Islet of Langerhans (tissue), 1 donor: ENCODE data around the gene STXBP6.
"Not testable (repeated sequence)": the region's sequence is repeated elsewhere in the genome, so short reads cannot be mapped to it uniquely, and the experiment has no call there.

Source experiments
- FAIRE-seq: peaks from one replicate; lab custom pipeline; 2011; peaks lifted over from hg19 to GRCh38; lab: Jason Lieb, UNC

The STXBP6 gene

DNA sequence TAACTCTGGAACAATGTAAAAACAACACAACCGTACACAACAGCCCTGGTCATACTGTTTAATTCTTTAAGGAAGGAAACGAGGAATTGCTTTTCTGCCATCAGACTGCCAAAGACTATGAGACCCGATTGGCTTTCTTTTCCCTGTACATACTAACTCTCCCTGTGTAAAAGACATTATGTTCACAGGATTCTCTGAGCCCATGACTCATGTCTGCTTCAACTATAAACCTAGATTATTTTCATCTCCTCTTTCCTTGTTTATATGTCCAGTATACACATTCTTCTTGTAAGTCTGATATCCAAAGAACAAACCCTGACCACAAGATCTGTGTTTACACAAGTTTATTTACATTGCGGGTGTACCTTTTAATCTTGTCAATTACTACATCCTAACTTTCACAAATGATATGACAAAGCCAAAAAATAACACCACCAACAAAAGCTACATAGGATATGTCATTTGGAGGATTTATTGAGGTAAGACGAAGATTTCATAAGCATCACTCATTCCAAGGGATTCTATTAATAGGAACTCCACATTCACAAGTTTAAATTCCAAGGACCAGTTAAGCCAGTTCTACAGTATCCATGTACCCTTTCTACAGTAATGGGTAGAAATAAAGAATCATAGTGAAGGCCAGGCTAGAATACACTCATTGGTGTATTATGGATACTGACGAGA is 67.3 kb downstream of the STXBP6 start:
- FAIRE-seq: peak; percentile 47

DNA sequence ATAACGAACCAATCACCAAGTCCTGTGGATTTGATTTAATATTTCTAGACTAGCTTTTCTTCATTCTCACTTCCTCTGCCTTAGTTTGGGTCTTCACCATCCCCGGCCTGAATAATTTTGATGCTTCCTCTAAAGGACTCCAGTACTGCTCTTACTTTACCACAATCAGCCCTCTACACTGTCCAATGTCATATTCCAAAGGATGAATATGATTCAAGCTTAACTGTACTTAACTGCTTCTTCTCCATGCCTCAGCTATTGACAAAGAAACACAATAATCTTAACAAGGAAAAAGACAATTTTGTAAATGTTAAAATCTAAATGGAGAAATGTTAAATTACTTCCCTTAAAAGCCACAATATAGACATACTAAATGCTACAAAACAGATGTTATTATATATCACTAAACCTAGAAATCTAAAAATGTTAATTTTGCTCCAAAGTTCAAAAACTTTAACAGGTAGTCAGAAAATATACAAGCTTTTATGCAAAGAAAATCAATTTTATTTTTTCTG is 70.2 kb downstream of the STXBP6 start:
- FAIRE-seq: no peak

DNA sequence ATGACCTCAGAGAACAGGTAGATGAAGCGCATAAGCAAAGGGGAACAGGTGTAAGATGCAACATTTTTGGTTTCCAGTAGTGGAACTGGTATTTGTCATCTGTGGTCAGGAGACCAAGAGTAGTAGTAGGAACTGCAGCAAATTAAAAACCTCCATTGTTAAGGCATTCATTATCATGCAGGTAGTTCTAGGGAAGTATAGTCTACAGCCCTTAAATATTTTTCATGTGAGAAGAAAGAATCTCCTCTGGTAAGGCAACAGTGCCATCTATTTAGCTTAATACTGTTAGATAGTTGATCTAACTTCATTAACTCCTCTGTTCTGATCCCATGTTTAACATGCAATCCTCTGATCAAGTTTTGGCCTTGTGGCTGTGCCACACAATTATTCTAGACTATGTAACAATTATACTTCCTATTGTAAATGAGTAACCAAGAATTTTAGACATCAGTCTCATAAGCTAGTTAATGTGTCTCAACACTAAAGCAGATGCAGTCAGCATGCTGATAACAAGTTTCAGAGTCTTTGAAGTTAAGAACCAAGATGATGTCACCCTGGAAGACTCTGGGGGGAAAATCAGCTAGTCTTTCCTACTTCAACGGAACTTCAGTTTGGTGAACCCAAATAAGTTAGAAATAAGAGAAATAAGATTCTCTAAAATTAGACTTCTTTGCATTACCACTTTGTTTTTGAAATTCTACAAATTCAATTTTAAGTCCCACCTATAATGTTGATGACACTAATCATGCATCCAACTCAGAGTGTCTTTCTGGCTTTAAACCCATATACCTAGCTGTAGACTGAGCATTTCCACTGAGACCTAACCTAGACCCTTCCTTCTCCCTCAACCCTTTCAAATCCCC is 70.9 kb downstream of the STXBP6 start:
- FAIRE-seq: no peak

DNA sequence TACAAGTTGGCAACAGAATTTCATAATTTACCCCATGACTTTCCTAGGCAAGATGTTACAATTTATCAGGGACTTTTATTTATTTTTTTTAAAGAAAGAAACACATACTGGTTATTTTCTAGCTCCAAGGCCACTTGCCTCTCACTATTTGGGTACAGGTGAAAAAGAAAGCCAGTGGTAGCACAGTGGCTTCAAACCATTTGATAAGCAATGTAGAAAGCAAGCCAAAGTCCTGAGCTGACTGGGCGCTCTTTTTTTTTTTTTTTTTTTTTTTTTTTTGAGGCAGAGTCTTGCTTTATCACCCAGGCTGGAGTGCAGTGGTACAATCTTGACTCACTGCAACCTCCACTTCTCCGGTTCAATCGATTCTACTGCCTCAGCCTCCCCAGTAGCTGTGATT is 73.3 kb downstream of the STXBP6 start:
- no peak for FAIRE-seq

DNA sequence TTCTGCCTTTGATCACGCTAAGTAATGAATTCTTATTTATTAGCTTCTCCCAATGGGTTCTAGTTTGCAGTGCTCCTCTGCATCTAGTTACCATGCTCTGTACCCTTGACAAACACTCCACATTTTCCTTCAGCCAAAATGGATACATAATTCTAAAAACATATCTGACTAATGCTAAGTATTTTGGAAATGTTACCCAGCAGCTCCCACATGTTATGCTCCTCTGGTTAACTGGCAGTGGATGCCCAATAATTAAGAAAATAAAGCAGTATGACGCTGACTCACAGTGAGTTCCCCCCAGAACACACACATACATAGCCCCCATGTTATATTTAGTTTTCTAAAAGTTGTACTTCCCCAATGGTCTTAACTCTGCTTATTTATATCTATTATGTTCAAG is 74.6 kb downstream of the STXBP6 start:
- FAIRE-seq: no peak

DNA sequence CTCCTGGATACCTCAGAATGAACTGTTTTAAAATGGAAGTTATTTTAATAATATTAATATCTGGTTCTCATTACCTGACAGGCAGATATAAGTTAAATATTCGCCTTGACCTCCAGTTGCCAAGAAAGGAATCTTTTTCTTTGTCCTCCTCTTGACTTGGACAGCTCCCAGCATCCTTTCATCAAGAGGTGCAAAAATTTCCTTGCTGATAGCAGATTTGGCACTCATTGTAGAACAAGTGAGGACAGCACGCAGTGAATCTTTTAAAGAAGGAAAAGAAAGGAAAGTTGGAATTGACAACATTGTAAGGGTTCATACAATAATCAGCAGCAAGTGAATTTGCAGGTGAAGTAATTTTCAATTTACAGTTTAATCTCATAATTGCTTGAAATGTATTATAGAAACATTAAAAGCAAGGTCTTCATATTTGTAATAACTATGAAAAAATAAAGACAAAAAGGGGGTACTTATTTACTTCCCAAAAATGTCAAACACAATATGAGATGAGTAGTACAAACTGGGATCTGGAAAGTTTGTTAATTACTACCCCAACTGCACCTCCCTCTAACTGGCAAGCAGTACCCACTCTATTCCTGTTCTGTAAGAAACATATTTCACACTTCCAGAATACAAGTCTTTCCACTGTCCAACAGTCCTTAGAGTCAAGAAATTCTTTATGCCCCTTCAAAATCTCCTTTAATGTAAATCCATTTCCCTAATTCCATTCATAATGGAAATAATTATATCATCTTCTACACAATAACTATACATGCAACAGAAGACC is 75.2 kb downstream of the STXBP6 start:
- FAIRE-seq: peak; percentile 43

DNA sequence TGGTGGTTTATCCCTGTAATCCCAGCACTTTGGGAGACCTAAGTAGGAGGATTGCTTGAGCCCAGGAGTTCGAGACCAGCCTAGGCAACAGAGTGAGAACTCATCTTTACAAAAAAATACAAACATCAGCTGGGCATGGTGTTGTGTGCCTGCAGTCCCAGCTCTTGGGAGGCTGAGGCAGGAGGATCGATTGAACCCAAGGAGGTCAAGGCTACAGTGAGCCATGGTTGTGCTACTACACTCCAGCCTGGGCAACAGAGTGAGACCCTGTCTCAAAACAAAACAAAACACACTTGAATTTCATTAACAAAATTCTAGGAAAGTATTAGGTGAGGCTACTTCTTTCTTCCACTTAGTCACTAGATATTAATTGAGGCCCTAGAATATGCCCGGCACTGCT is 77.1 kb downstream of the STXBP6 start:
- FAIRE-seq: no peak

DNA sequence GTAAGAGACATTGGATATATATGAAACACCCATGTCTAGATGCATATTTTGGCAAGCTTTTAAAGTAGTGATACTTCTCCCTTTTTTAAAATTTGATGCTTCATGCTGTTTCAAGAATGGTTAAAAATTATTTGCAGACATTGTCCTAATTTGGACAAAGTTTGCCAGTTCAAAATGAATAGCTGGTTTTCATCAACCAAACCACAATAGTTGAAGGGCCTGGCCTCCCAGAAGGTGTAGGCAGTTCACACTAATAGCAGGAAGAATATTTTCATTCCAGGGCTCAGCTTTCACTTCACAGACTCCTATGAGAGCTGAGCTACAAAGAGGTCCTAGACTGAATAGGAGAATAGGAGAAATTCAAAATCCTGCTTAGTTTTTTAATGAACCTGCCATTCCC is 78.7 kb downstream of the STXBP6 start:
- FAIRE-seq: no peak

DNA sequence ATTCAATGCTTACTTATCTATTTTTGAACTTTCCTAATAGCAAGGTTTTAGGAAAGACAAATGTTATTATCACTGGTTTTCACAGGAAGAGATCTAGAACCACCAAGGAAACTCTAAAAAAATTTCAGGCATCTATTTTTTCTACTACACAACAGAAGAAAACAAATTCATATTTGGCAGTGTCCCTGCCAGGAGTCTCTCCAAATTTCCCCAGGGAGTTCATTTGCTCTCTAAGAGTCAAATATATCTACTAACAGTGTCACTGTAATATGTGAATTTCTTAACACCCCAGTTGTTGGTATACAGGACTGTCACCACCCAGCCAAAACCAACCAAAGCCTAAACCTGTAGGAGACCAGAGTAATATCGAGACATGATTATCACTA is 83.4 kb downstream of the STXBP6 start:
- no peak for FAIRE-seq

DNA sequence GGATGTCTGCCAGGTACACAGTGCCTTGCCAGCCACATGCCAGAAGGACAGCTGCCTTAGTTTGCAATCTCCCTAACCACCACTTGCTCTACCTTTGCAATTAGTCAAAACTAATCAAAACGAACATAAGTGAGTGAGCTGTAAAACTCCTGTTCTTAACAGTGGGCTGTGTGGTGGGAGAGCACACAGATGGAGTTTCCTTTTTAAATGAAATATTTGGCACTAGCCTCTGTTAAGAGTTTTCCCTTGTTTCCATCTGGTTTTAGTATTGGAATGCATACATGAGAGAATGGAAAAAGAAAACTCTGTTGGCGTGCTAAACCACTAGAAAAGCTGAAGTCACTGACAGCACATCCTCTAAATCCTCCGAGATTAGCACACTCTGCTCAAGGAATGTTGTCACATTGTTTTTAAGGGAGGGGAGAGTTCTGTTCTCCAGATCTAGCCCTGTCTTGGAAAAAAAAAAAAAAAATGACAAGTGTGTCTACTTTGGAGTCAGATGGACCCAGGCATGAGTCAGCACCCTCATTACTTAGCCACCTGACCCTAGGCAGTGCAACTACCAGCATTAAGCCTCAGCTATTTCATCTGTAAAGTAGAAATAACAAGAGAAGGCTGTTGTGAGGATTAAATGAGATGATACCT is 83.9 kb downstream of the STXBP6 start:
- FAIRE-seq: no peak

DNA sequence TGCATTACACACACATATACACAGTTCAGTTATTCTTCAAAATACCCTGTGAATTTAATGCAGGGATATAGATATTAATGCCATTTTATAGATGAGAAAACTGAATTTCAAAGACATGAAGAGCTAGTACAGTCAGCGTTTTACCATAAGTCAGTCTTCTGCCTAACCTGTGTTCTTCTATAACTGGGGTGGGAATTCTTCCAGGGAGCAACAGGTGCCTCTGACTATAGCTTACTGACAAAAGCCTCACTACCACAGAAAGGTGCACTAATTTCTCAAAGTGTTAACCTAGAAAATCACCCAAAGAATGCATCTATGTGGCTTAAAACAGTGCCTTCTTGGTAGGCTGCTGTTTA is 84.4 kb downstream of the STXBP6 start:
- no peak for FAIRE-seq

DNA sequence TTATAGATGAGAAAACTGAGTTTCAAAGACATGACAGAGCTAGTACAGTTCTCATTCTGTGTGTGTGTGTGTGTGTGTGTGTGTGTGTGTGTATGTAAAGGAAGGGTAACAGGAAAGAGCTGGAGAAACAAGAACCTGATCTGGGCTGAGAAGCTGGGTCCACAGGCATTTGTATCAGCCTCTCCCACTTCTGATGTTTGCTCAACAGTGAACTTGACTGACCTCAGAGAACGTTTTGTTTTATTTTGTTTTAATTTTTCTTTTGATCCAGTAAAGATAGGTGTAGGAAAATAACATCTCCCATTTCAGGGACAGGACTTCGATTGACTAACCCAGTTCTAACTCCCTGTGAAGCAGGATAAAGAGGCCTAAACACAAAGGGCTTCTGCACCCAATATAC is 85.4 kb downstream of the STXBP6 start:
- FAIRE-seq: no peak

DNA sequence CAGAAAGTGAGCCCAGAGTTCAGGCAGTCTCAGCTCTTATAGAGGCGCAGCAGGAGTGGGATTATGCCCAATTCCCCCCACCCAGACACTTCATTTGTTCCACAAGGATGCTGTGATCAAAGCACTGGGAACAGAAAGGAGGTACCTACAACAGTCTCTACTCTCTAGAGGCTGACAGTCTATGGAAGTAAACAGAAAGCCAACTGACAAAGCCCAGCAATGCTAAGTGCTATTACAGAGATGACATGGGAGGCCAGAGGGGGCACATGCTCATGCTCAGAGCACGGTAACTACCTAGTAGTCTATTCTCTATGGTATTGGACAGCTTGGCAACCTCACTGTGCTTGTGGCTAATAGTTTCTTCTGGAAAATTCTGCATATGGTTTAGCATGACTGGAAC is 85.9 kb downstream of the STXBP6 start:
- FAIRE-seq: no peak

DNA sequence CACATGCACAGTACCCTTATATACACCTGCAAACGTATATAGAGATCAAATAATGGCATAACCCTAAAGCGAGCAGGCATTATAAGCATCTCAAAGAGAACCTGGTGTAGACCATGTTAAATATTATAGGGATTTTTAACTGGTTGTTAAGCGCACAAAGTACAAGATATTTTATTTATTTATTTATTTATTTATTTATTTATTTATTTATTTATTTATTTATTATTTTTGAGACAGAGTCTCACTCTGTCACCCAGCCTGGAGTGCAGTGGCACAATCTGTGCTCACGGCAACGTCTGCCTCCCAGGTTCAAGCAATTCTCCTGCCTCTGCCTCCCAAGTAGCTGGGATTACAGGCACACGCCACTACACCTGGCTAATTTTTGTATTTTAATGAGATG is 87.8 kb downstream of the STXBP6 start:
- not testable (repeated sequence) for FAIRE-seq

DNA sequence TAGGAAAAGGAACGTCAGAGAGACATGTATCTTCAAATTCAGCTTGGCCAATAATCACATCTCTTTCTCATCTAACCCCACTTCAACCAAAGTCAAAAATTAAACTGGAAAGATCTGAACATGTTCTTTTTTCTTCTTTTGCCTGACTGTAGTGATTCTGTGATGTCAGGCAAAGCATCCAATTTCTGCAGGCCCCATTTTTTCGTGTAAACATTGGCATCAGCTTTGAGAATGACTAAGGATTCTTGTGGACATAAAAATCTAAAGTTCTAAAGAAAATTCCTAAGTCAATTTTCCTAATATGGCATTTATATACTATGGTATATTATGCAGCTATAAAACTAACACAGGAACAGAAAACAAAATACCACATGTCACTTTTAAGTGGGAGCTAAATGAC is 89.1 kb downstream of the STXBP6 start:
- no peak for FAIRE-seq

DNA sequence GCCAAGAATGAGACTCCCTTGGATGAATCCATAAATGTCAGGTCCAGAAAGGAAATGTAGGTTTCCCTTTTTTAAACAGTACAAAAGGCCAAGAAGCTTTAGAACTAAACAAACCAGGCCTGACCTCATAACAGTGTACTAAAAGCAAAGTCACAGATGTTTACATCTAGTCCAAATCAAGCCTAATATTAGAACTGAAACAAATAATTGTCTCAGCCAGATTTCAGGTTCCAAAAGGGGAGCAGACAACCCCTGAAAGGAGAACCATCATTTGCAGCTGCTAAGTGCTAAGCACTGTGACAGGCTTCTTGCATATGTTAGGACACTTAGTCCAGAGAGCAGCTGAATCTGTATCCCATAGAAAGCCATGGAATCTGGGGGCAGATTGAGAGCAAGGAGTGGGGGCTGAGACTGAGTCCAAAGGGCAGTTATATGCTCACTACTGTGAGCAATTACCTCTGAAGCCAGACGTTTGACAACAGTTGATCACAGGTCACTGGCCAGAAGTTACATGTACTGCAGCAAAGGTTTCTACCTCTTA is 90.1 kb downstream of the STXBP6 start:
- FAIRE-seq: peak; percentile 72

DNA sequence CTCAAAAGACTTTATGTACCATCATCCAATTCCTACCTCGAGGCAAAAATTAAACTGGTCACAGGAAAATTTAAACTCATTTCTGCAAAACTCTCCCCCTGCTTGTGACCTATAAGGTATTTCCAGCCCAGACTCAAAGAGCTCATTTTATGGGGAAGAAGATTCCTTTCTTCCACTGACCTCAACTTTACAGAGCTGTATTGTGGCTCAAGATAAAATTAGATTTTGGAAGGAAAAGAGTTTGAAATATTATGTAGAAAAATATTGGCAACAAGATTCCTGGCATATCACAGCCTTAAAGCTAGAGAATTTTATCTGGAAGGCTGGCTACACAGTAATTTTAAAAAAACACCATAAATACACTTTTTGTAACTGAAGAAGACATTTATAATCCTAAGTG is 91.7 kb downstream of the STXBP6 start:
- FAIRE-seq: no peak

DNA sequence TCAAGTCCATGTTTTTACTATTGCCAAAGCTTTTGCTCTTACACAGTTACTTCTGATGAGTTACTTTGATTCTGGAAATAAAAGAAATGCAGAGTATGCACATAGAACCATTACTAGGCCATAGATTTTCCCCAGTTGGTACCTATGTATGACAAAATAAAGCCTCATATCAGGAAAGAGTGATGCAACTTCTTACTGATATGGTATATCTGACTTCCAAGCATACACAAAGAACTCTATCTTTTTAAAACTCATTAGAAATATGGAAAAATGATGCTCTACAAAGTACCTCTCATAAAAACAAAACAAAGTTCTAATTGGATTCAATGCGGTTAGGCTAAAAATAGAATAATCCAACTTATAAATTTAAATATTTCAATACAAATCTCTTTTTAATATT is 92.1 kb downstream of the STXBP6 start:
- FAIRE-seq: no peak

DNA sequence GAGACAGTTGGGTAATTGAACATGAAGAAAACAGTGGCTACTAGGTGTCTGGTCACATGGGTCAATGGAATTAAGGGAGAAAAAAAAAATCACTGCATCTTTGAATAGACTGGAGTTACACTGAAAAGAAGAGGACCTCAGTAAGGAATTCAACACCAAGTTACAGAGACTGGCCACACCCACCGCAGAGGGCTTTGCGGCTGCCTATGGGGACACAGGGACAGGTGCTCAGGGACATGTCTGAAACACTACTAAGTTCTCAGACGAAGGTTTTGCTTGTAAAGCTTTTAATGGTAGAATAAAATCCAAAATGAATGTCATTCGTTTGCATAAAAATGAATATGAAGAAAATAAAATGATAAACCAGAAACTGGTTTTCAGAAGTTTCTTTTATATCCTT is 93.8 kb downstream of the STXBP6 start:
- FAIRE-seq: no peak

DNA sequence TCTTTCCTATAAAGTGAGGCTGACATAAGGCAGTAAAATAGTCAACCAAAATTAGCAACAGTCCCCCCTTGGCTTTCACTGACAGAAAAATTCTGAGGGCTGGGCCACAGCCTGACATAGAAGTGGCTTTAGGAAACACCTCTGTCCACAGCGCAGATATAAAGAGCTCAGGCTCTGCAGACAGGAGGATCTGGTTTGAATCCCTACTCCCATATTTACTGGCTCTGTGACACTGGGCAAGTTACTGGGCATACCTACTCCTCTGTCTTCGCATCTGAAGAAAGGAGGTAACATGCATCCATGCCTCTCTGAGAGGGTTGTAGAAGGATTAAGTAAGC is 95.3 kb downstream of the STXBP6 start:
- FAIRE-seq: no peak

DNA sequence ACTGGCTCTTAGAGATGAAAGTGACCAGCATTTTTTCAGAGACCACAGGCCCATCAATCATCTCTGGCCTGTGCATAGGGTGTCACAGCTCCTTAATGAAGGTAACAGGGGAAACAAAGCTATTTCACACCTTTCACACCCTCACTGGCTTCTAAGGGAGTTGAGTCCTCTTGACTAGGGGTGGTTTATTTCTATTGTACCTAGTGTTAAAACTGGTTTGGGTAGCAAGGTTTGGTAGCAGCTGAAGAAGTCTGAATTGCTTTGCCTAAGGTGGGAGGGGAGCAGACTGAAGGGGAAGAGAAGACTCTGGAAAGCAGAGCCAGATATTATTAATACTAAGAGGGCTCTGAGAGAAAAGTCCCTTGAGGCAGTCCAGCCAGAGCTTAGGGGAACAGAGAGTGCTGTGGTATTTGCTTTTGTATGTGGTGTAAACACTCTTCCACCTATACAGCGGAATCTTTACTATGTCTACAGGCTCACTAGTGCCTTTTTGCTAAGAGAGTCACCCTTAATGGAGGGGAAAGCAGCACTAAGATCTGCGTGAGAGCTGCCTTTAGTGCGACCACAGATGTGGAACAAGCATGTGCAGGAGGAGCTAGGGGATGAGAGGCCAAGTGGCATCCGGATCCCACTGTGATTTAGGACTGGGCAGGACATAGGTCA is 95.8 kb downstream of the STXBP6 start:
- FAIRE-seq: no peak
